ENCODE data around the gene BCKDHB. TPM values are rescaled to one million over a fixed set of nuclear protein-coding genes. Genes with fewer than 3 reads are reported as not detected.

The BCKDHB gene
- total RNA-seq, 4 donors from 2014 or later: 10.9 to 32.9 (median 29.7) TPM

- Histone ChIP-seq H3K9me3 (no peaks in the 10 kb centered on the region), H3K4me1 (no peaks in the 10 kb centered on the region), H3K27me3 (no peaks in the 10 kb centered on the region), H3K36me3 (peaks cover 0 to 11% (median 0%) of the 10 kb centered on the region in 4 donors), H3K27ac (no peak overlapping the region), H3K4me3 (no peak overlapping the region)
- TF ChIP-seq POLR2A (IDR thresholded peaks at IDR 0.05): no peak
- TF ChIP-seq POLR2AphosphoS5 (IDR thresholded peaks at IDR 0.05): no peak
- TF ChIP-seq EP300 (IDR thresholded peaks at IDR 0.05; ENCODE audit: low read depth): no peak
- no peak for TF ChIP-seq CTCF (IDR thresholded peaks at IDR 0.05)
- in situ Hi-C loops (cut with MboI; ENCODE audit: low pct_ligation_motif_present in 1 of 4, low pct_unique_long_range_greater_than_20kb in 1 of 4, low sequenced_read_pairs in 3 of 4): no loop called here
- no peak for DNase-seq
- 80 to 100% methylated on average over 1 of the region's 1 CpG for WGBS, 2 donors (ENCODE audit: low coverage in 1 of 2)
- intact Hi-C loops (cut with DNase I; ENCODE audit: low total_unique reads): no loop called here
These were observed 96.8 kb downstream of the BCKDHB start for GRCh38 chr6:80203283-80203682.

- no peak for TF ChIP-seq CTCF (IDR thresholded peaks at IDR 0.05)
- no peak for TF ChIP-seq POLR2A (IDR thresholded peaks at IDR 0.05)
- no peak overlapping the region for H3K4me3 ChIP-seq
- H3K4me1 ChIP-seq: no peaks in the 10 kb centered on the region
- 79 to 82% methylated on average over 4 of the region's 4 CpGs for WGBS, 2 donors (ENCODE audit: low coverage in 1 of 2)
- peaks cover 0 to 11% (median 0%) of the 10 kb centered on the region in 4 donors for H3K36me3 ChIP-seq
- intact Hi-C loops (cut with DNase I; ENCODE audit: low total_unique reads): no loop called here
- H3K27ac ChIP-seq: no peak overlapping the region
- no peak for DNase-seq
- H3K9me3 ChIP-seq: no peaks in the 10 kb centered on the region
- H3K27me3 ChIP-seq: no peaks in the 10 kb centered on the region
- in situ Hi-C loops (cut with MboI; ENCODE audit: low pct_ligation_motif_present in 1 of 4, low pct_unique_long_range_greater_than_20kb in 1 of 4, low sequenced_read_pairs in 3 of 4): no loop called here
These were observed 98.9 kb downstream of the BCKDHB start for GRCh38 chr6:80205404-80205803.

- intact Hi-C loops (cut with DNase I; ENCODE audit: low total_unique reads) (no loop called here), in situ Hi-C loops (cut with MboI; ENCODE audit: low pct_ligation_motif_present in 1 of 4, low pct_unique_long_range_greater_than_20kb in 1 of 4, low sequenced_read_pairs in 3 of 4) (no loop called here)
- Histone ChIP-seq H3K27me3 (no peaks in the 10 kb centered on the region), H3K9me3 (no peaks in the 10 kb centered on the region), H3K4me1 (peaks cover 0 to 12% (median 0%) of the 10 kb centered on the region in 4 donors), H3K4me3 (no peak overlapping the region), H3K36me3 (peaks cover 0 to 11% (median 0%) of the 10 kb centered on the region in 4 donors), H3K27ac (no peak overlapping the region)
- DNase-seq: no peak
- no peak for TF ChIP-seq POLR2A (IDR thresholded peaks at IDR 0.05)
- no peak for TF ChIP-seq POLR2AphosphoS5 (IDR thresholded peaks at IDR 0.05)
- TF ChIP-seq EP300 (IDR thresholded peaks at IDR 0.05; ENCODE audit: low read depth): no peak
- no peak for TF ChIP-seq CTCF (IDR thresholded peaks at IDR 0.05)
These were observed 100.3 kb downstream of the BCKDHB start for GRCh38 chr6:80206758-80207157.

- Histone ChIP-seq H3K27ac (no peak overlapping the region), H3K36me3 (no peaks in the 10 kb centered on the region), H3K4me3 (no peak overlapping the region), H3K4me1 (peaks cover 0 to 13% (median 0%) of the 10 kb centered on the region in 4 donors), H3K27me3 (no peaks in the 10 kb centered on the region), H3K9me3 (no peaks in the 10 kb centered on the region)
- no peak for DNase-seq
- WGBS, 2 donors (ENCODE audit: low coverage in 1 of 2): 78 to 80% methylated on average over 1 of the region's 1 CpG
- intact Hi-C loops (cut with DNase I; ENCODE audit: low total_unique reads): no loop called here
- in situ Hi-C loops (cut with MboI; ENCODE audit: low pct_ligation_motif_present in 1 of 4, low pct_unique_long_range_greater_than_20kb in 1 of 4, low sequenced_read_pairs in 3 of 4): no loop called here
- TF ChIP-seq POLR2AphosphoS5 (IDR thresholded peaks at IDR 0.05) (no peak), POLR2A (IDR thresholded peaks at IDR 0.05) (no peak), EP300 (IDR thresholded peaks at IDR 0.05; ENCODE audit: low read depth) (no peak)
These were observed 103.0 kb downstream of the BCKDHB start for GRCh38 chr6:80209430-80209829.

- intact Hi-C loops (cut with DNase I; ENCODE audit: low total_unique reads) (no loop called here), in situ Hi-C loops (cut with MboI; ENCODE audit: low pct_ligation_motif_present in 1 of 4, low pct_unique_long_range_greater_than_20kb in 1 of 4, low sequenced_read_pairs in 3 of 4) (no loop called here)
- Histone ChIP-seq H3K4me3 (no peak overlapping the region), H3K9me3 (no peaks in the 10 kb centered on the region), H3K27me3 (no peaks in the 10 kb centered on the region), H3K36me3 (no peaks in the 10 kb centered on the region), H3K4me1 (peaks cover 0 to 13% (median 0%) of the 10 kb centered on the region in 4 donors), H3K27ac (peak overlapping the region in 3 of 4 donors; percentile 15 to 52 (median 21))
- TF ChIP-seq EP300 (IDR thresholded peaks at IDR 0.05; ENCODE audit: low read depth) (peak; percentile 15), POLR2A (IDR thresholded peaks at IDR 0.05) (no peak), POLR2AphosphoS5 (IDR thresholded peaks at IDR 0.05) (peak; percentile 91 to 98 (median 93)), CTCF (IDR thresholded peaks at IDR 0.05) (no peak)
- WGBS, 2 donors (ENCODE audit: low coverage in 1 of 2): 60 to 83% methylated on average over 2 to 3 of the region's 3 CpGs
- peak; percentile 14 for DNase-seq
These were observed 104.1 kb downstream of the BCKDHB start for GRCh38 chr6:80210618-80211017.
